ENCODE data around the gene OR10X1. TPM values are rescaled to one million over a fixed set of nuclear protein-coding genes. Genes with fewer than 3 reads are reported as not detected.
A peak's percentile ranks its signal among the peaks of the same experiment; 100 is the strongest.

The OR10X1 gene, protein sequence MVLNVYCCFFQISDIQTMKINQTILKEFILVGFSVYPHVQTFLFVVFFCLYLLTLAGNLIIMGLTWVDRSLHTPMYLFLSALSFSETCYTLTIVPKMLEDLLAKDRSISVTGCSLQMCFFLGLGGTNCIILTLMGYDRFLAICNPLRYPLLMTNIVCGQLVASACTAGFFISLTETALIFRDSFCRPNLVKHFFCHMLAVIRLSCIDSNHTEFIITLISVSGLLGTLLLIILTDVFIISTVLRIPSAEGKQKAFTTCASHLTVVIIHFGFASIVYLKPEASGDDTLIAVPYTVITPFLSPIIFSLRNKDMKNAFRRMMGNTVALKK
- not detected in 2 replicates for total RNA-seq (2021)
- long read RNA-seq: 0 reads

GRCh38 chr1:158579733-158580132 is at the start of gene OR10X1:
OR10X1 (minus strand) TSS chr1:158579899; CDS start chr1:158579899, 0 bp downstream.
- no peak within 1 kb of the TSS for H4K8ac ChIP-seq (replicated peaks; ENCODE audit: insufficient read length, low read depth, low read length)
- no peak within 1 kb of the TSS for H3K56ac ChIP-seq (ENCODE audit: insufficient read length, low read depth, low read length)
- H3K4me1 Mint-ChIP-seq: no peaks in the 10 kb centered on the region
- H4K20me1 ChIP-seq (ENCODE audit: control insufficient read depth, insufficient read depth, insufficient read length): no peaks in the 10 kb centered on the region
- H3K23me2 ChIP-seq (ENCODE audit: insufficient read length, low read depth, low read length, poor library complexity, severe bottlenecking): no peaks in the 10 kb centered on the region
- H3K27ac Mint-ChIP-seq: peak within 1 kb of the TSS in 1 of 3 experiments; percentile 71; a peak in 1 of 7 replicates
- H3K79me1 ChIP-seq (ENCODE audit: insufficient read depth, low read depth, low read length, poor library complexity, severe bottlenecking): no peaks in the 10 kb centered on the region
- no peaks in the 10 kb centered on the region for H3K27me3 ChIP-seq (ENCODE audit: insufficient read depth, low read length)
- H4K5ac ChIP-seq (ENCODE audit: insufficient read length, low read depth, low read length): no peak within 1 kb of the TSS
- no peak within 1 kb of the TSS for H3K18ac ChIP-seq (ENCODE audit: insufficient read length, low read depth, low read length)
- H3K9me3 ChIP-seq (ENCODE audit: control insufficient read depth, low read depth, low read length): no peaks in the 10 kb centered on the region
- no peaks in the 10 kb centered on the region for H3K36me3 Mint-ChIP-seq (ENCODE audit: insufficient read depth in 1 of 3, low read depth in 3 of 3)
- H3K4me2 ChIP-seq (ENCODE audit: insufficient read depth, insufficient read length, low read length): no peak within 1 kb of the TSS
- H3K4me3 Mint-ChIP-seq: no peak within 1 kb of the TSS
- H3K27me3 Mint-ChIP-seq (ENCODE audit: low read depth): no peaks in the 10 kb centered on the region; the same call in 1 of the 2 replicates
- no peak within 1 kb of the TSS for H3K23ac ChIP-seq (ENCODE audit: insufficient read length, low read depth, low read length)
- no peak within 1 kb of the TSS for H2BK120ac ChIP-seq (ENCODE audit: low read depth, low read length, poor library complexity, severe bottlenecking)
- no peaks in the 10 kb centered on the region for H3K9me3 Mint-ChIP-seq
- no peak within 1 kb of the TSS for H2AK5ac ChIP-seq (ENCODE audit: insufficient read length, low read length)
- H3K4me1 ChIP-seq (ENCODE audit: insufficient read depth, low read length): no peaks in the 10 kb centered on the region
- H2BK5ac ChIP-seq (ENCODE audit: insufficient read length, low read length): no peak within 1 kb of the TSS
- no peak within 1 kb of the TSS for H3T11ph ChIP-seq (ENCODE audit: low read length)
- H2BK15ac ChIP-seq (ENCODE audit: low read depth, low read length): no peak within 1 kb of the TSS
- H2BK20ac ChIP-seq (ENCODE audit: low read depth, low read length, poor library complexity, severe bottlenecking): no peak within 1 kb of the TSS
- no peak within 1 kb of the TSS for H3K27ac ChIP-seq (ENCODE audit: insufficient read length, low read depth, low read length)
- H3K79me2 ChIP-seq (ENCODE audit: insufficient read depth, low read length): no peaks in the 10 kb centered on the region
- no peak within 1 kb of the TSS for H2AFZ ChIP-seq (ENCODE audit: low read length)
- no peak within 1 kb of the TSS for H3K9ac ChIP-seq (ENCODE audit: extremely low read depth, insufficient read length, low read length)
- H3K14ac ChIP-seq (ENCODE audit: insufficient read depth, low read length): no peak within 1 kb of the TSS
- DNase-seq: no peak
- no peak within 1 kb of the TSS for H2BK12ac ChIP-seq (ENCODE audit: insufficient read length, low read depth, low read length)
- no peak within 1 kb of the TSS for H4K91ac ChIP-seq (ENCODE audit: insufficient read length, low read depth, low read length)
- no CpG with 5 or more reads among the region's 1 CpG for WGBS (ENCODE audit: extremely low coverage, insufficient read length, low lambda C conversion rate)
- H3K4ac ChIP-seq (ENCODE audit: low read depth, low read length): no peak within 1 kb of the TSS
- TF ChIP-seq CTCF (conservative IDR thresholded peaks at IDR 0.05): no peak

All from H9 (cell line).